Globus pallidus (tissue), 1 donor: ENCODE measurements around the gene MRTFB.
"Not testable (repeated sequence)": the region's sequence is repeated elsewhere in the genome, so short reads cannot be mapped to it uniquely, and the experiment has no call there.

ENCODE experiments used
- DNase-seq: peaks from one replicate; pipeline ENCODE4 v3.0.0-alpha.2; 2015; ENCODE audit warnings: low spot score

The MRTFB gene

GRCh38 chr16:14105760-14106375 is 34.7 kb downstream of the MRTFB start:
- no peak for DNase-seq

GRCh38 chr16:14106457-14106856 is 35.3 kb downstream of the MRTFB start:
- no peak for DNase-seq

- no peak for DNase-seq
These were observed 35.8 kb downstream of the MRTFB start for GRCh38 chr16:14106961-14107360.

GRCh38 chr16:14109077-14109775 is 38.1 kb downstream of the MRTFB start:
- DNase-seq = no peak

GRCh38 chr16:14109782-14110727 is 38.9 kb downstream of the MRTFB start:
- no peak for DNase-seq

- DNase-seq = no peak
These were observed 39.7 kb downstream of the MRTFB start for GRCh38 chr16:14110728-14111251.

- no peak for DNase-seq
These were observed 40.8 kb downstream of the MRTFB start for GRCh38 chr16:14111713-14112538.

GRCh38 chr16:14112539-14112856 is 41.4 kb downstream of the MRTFB start:
- no peak for DNase-seq

GRCh38 chr16:14113344-14113743 is 42.2 kb downstream of the MRTFB start:
- no peak for DNase-seq

- DNase-seq = no peak
These were observed 45.9 kb downstream of the MRTFB start for GRCh38 chr16:14117051-14117450.

GRCh38 chr16:14119799-14120198 is 48.7 kb downstream of the MRTFB start:
- no peak for DNase-seq

GRCh38 chr16:14120335-14120734 is 49.2 kb downstream of the MRTFB start:
- no peak for DNase-seq

- no peak for DNase-seq
These were observed 50.0 kb downstream of the MRTFB start for GRCh38 chr16:14121142-14121541.

GRCh38 chr16:14121872-14122271 is 50.8 kb downstream of the MRTFB start:
- no peak for DNase-seq

- DNase-seq = not testable (repeated sequence)
These were observed 51.3 kb downstream of the MRTFB start for GRCh38 chr16:14122430-14122829.

GRCh38 chr16:14125000-14125681 is 54.0 kb downstream of the MRTFB start:
- no peak for DNase-seq

- DNase-seq = no peak
These were observed 54.6 kb downstream of the MRTFB start for GRCh38 chr16:14125708-14126107.

GRCh38 chr16:14128097-14128496 is 57.0 kb downstream of the MRTFB start:
- DNase-seq = no peak

- no peak for DNase-seq
These were observed 58.4 kb downstream of the MRTFB start for GRCh38 chr16:14129502-14129901.

GRCh38 chr16:14131774-14132695 is 60.9 kb downstream of the MRTFB start:
- DNase-seq = no peak
